Parathyroid adenoma (tissue), 2 donors: ENCODE results near the gene LAMA4.

Experiments used
- H2AFZ ChIP-seq: fragments of 300-600 bp; sonication (generic); one replicate; pipeline ENCODE4 v1.7.0; 2017; ENCODE audit warnings: antibody characterized with exemption, mild to moderate bottlenecking
- H3K27ac ChIP-seq: fragments of 300-600 bp; sonication (generic); one replicate; pipeline ENCODE4 v1.7.0; 2017
- H3K27me3 ChIP-seq: fragments of 300-600 bp; sonication (generic); one replicate; pipeline ENCODE4 v1.7.0; 2017; ENCODE audit warnings: low read length; ENCODE audit not compliant: control insufficient read depth, insufficient read depth
- H3K36me3 ChIP-seq: fragments of 300-600 bp; sonication (generic); one replicate; pipeline ENCODE4 v1.7.0; 2017; ENCODE audit warnings: low read length; ENCODE audit not compliant: control insufficient read depth, insufficient read depth
- H3K4me1 ChIP-seq: fragments of 300-600 bp; sonication (generic); one replicate; pipeline ENCODE4 v1.7.0; 2017; ENCODE audit warnings: control low read depth
- H3K4me2 ChIP-seq: fragments of 300-600 bp; sonication (generic); one replicate; pipeline ENCODE4 v1.7.0; 2017; ENCODE audit warnings: low read length
- H3K4me3 ChIP-seq: fragments of 300-600 bp; sonication (generic); one replicate; pipeline ENCODE4 v1.7.0; 2017; ENCODE audit warnings: low read depth, low read length
- H3K79me2 ChIP-seq: fragments of 300-600 bp; sonication (generic); one replicate; pipeline ENCODE4 v1.7.0; 2017; ENCODE audit warnings: control low read depth
- H3K9ac ChIP-seq: fragments of 300-600 bp; sonication (generic); one replicate; pipeline ENCODE4 v1.7.0; 2017; ENCODE audit warnings: mild to moderate bottlenecking
- H3K9me3 ChIP-seq: fragments of 300-600 bp; sonication (generic); one replicate; pipeline ENCODE4 v1.7.0; 2017; ENCODE audit warnings: low read length; ENCODE audit not compliant: control insufficient read depth
- CTCF ChIP-seq: fragments of 300-600 bp; sonication (generic); IDR thresholded peaks from one replicate; pipeline ENCODE4 v1.7.0; 2017; ENCODE audit warnings: antibody characterized with exemption, mild to moderate bottlenecking
- donor health status: primary hyperparathyroidism.

The LAMA4 gene

GRCh38 chr6:112184951-112185350, 69.4 kb downstream of the LAMA4 start:
- TF ChIP-seq CTCF = no peak
- Histone ChIP-seq H3K36me3 (no peaks in the 10 kb centered on the region), H3K9ac (no peak overlapping the region), H3K27me3 (no peaks in the 10 kb centered on the region), H3K9me3 (no peaks in the 10 kb centered on the region), H3K4me2 (no peak overlapping the region), H3K4me1 (no peaks in the 10 kb centered on the region), H3K4me3 (no peak overlapping the region), H3K27ac (no peak overlapping the region), H3K79me2 (no peaks in the 10 kb centered on the region), H2AFZ (no peak overlapping the region)

- H3K79me2 ChIP-seq = no peaks in the 10 kb centered on the region
These were observed 71.1 kb downstream of the LAMA4 start for GRCh38 chr6:112183271-112183671.

GRCh38 chr6:112181130-112181529, 73.2 kb downstream of the LAMA4 start:
- Histone ChIP-seq H3K4me1 (no peaks in the 10 kb centered on the region), H3K9me3 (no peaks in the 10 kb centered on the region), H3K79me2 (no peaks in the 10 kb centered on the region), H2AFZ (no peak overlapping the region), H3K4me2 (no peak overlapping the region), H3K36me3 (no peaks in the 10 kb centered on the region), H3K9ac (no peak overlapping the region), H3K27me3 (no peaks in the 10 kb centered on the region), H3K4me3 (no peak overlapping the region), H3K27ac (no peak overlapping the region)
- no peak for TF ChIP-seq CTCF

More at GRCh38 chr6:112183271-112183671, 71.1 kb downstream of the LAMA4 start:
- Histone ChIP-seq H3K4me3 (no peak overlapping the region), H3K27me3 (no peaks in the 10 kb centered on the region), H3K4me2 (no peak overlapping the region), H3K4me1 (no peaks in the 10 kb centered on the region), H3K9me3 (no peaks in the 10 kb centered on the region), H3K36me3 (no peaks in the 10 kb centered on the region), H3K9ac (no peak overlapping the region), H2AFZ (no peak overlapping the region), H3K27ac (no peak overlapping the region)
- no peak for TF ChIP-seq CTCF

- Histone ChIP-seq H3K27ac (no peak overlapping the region), H3K4me1 (no peaks in the 10 kb centered on the region)
These were observed 74.1 kb downstream of the LAMA4 start for GRCh38 chr6:112180095-112180820.

More at GRCh38 chr6:112180095-112180820, 74.1 kb downstream of the LAMA4 start:
- Histone ChIP-seq H3K9ac (no peak overlapping the region), H3K9me3 (no peaks in the 10 kb centered on the region), H3K4me2 (no peak overlapping the region), H3K36me3 (no peaks in the 10 kb centered on the region), H3K79me2 (no peaks in the 10 kb centered on the region), H3K4me3 (no peak overlapping the region), H2AFZ (no peak overlapping the region), H3K27me3 (no peaks in the 10 kb centered on the region)
- TF ChIP-seq CTCF = peak; percentile 81
